ENCODE measurements around the gene PGF.

The PGF gene

DNA sequence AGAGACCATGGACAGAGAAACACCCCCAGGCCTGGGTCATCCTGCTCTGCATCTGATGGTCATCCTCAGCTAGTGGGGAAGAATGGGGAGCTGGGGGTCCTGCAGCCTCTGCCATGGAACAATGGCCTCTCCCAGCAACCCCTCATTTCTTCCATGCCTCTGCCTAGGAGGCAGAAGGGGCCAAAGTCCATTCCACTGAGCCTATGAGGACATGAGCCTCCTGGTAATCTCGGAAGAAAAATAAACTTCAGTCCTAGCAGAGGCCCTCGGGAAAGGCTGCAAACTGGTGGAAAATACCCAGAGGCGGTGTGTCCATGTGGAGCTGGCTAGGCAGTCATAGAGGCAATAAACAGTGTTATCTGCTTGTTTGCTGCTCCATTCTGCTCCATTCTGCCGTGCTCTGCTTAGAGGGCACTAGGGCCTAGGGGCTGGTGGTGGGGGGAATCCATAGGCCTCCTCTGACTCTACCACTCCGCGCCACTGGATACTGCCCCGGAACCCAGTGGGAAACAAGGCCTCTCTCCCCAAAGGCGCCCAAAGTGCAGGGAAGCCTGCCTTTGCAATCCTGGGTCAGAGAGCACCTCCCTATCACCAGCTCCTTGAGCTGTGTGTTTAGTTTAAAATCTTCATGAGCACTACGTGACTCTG, 4.5 kb downstream of the PGF start:
- no peak for TF ChIP-seq CTCF (IDR thresholded peaks at IDR 0.05; ENCODE audit: insufficient read depth, low read length)
- TF ChIP-seq, protein P1, sequence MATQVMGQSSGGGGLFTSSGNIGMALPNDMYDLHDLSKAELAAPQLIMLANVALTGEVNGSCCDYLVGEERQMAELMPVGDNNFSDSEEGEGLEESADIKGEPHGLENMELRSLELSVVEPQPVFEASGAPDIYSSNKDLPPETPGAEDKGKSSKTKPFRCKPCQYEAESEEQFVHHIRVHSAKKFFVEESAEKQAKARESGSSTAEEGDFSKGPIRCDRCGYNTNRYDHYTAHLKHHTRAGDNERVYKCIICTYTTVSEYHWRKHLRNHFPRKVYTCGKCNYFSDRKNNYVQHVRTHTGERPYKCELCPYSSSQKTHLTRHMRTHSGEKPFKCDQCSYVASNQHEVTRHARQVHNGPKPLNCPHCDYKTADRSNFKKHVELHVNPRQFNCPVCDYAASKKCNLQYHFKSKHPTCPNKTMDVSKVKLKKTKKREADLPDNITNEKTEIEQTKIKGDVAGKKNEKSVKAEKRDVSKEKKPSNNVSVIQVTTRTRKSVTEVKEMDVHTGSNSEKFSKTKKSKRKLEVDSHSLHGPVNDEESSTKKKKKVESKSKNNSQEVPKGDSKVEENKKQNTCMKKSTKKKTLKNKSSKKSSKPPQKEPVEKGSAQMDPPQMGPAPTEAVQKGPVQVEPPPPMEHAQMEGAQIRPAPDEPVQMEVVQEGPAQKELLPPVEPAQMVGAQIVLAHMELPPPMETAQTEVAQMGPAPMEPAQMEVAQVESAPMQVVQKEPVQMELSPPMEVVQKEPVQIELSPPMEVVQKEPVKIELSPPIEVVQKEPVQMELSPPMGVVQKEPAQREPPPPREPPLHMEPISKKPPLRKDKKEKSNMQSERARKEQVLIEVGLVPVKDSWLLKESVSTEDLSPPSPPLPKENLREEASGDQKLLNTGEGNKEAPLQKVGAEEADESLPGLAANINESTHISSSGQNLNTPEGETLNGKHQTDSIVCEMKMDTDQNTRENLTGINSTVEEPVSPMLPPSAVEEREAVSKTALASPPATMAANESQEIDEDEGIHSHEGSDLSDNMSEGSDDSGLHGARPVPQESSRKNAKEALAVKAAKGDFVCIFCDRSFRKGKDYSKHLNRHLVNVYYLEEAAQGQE (IDR thresholded peaks at IDR 0.05; ENCODE audit: insufficient replicate concordance, low read depth), result no peak
- TF ChIP-seq POLR2AphosphoS5 (IDR thresholded peaks at IDR 0.05; ENCODE audit: low read depth), result no peak
- no peak for TF ChIP-seq SPI1 (IDR thresholded peaks at IDR 0.05; ENCODE audit: borderline replicate concordance, low read depth)
- TF ChIP-seq GABPA (IDR thresholded peaks at IDR 0.05; ENCODE audit: low read depth), result no peak
- Histone ChIP-seq H3K27ac (replicated peaks) (no peak overlapping the region), H3K27me3 (ENCODE audit: insufficient read depth, poor library complexity, severe bottlenecking) (no peaks in the 10 kb centered on the region), H3K4me3 (replicated peaks; ENCODE audit: insufficient read depth, low read length) (no peak overlapping the region)
- DNase-seq (ENCODE audit: low read depth in 1 of 2, low spot score in 1 of 2), result no peak

- TF ChIP-seq GABPA (IDR thresholded peaks at IDR 0.05; ENCODE audit: low read depth) (no peak), CTCF (IDR thresholded peaks at IDR 0.05; ENCODE audit: insufficient read depth, low read length) (no peak), POLR2AphosphoS5 (IDR thresholded peaks at IDR 0.05; ENCODE audit: low read depth) (no peak), SPI1 (IDR thresholded peaks at IDR 0.05; ENCODE audit: borderline replicate concordance, low read depth) (no peak)
- TF ChIP-seq, protein P1 (IDR thresholded peaks at IDR 0.05; ENCODE audit: insufficient replicate concordance, low read depth), result no peak
- Histone ChIP-seq H3K27ac (replicated peaks) (no peak overlapping the region), H3K4me3 (replicated peaks; ENCODE audit: insufficient read depth, low read length) (no peak overlapping the region), H3K27me3 (ENCODE audit: insufficient read depth, poor library complexity, severe bottlenecking) (no peaks in the 10 kb centered on the region)
- no peak for DNase-seq (ENCODE audit: low read depth in 1 of 2, low spot score in 1 of 2)
Measured at GRCh38 chr14:74949859-74950573, 5.4 kb downstream of the PGF start.

GRCh38 chr14:74949191-74949601, 6.2 kb downstream of the PGF start:
- H3K27me3 ChIP-seq (ENCODE audit: insufficient read depth, poor library complexity, severe bottlenecking), result no peaks in the 10 kb centered on the region
- H3K27ac ChIP-seq (replicated peaks), result no peak overlapping the region
- no peak for TF ChIP-seq GABPA (IDR thresholded peaks at IDR 0.05; ENCODE audit: low read depth)
- TF ChIP-seq, protein P1 (IDR thresholded peaks at IDR 0.05; ENCODE audit: insufficient replicate concordance, low read depth), result no peak
- TF ChIP-seq SPI1 (IDR thresholded peaks at IDR 0.05; ENCODE audit: borderline replicate concordance, low read depth), result no peak
- TF ChIP-seq POLR2AphosphoS5 (IDR thresholded peaks at IDR 0.05; ENCODE audit: low read depth), result no peak
- no peak for TF ChIP-seq CTCF (IDR thresholded peaks at IDR 0.05; ENCODE audit: insufficient read depth, low read length)
- no peak overlapping the region for H3K4me3 ChIP-seq (replicated peaks; ENCODE audit: insufficient read depth, low read length)
- DNase-seq (ENCODE audit: low read depth in 1 of 2, low spot score in 1 of 2), result no peak

Data from HL-60 (cell line).